A549 (cell line): ENCODE results near the gene DNMT3A. TPM values are rescaled to one million over a fixed set of nuclear protein-coding genes. Genes with fewer than 3 reads are reported as not detected.

Experiments
- ATAC-seq, 2 experiments: fragments of 200-7000 bp in 1 of 2; fragments of >200 bp in 1 of 2; cut with Nextera tagmentation in 1 of 2; cut with Tn5 transposase in 1 of 2; 3 replicates each; pipeline versions ENCODE4 v1.8.0 to v1.9.1; 2018 to 2020; ENCODE audit warnings: mild to moderate bottlenecking in 1 of 2, moderate library complexity in 1 of 2
- CTCF ChIA-PET: fragments of 300-600 bp; sonication (Branson Sonifier 250); formaldehyde crosslinking; extraction: SDS; loops from one replicate; lab custom pipeline; 2021; ENCODE audit warnings: antibody characterized with exemption, inconsistent platforms; lab: Yijun Ruan, JAX
- POLR2A ChIA-PET: fragments of 350-600 bp; formaldehyde crosslinking; extraction: SDS; loops from one replicate; lab custom pipeline; 2021; ENCODE audit warnings: antibody characterized with exemption, inconsistent platforms; lab: Yijun Ruan, JAX
- DNase-seq, 2 experiments: peaks; one replicate each; pipeline versions ENCODE4 v3.0.0 to v3.0.0-alpha.2; 2011 to 2016; ENCODE audit warnings: low read depth in 1 of 2, low spot score in 1 of 2
- FAIRE-seq: peaks from 2 replicates; lab custom pipeline; 2011; peaks lifted over from hg19 to GRCh38; lab: Jason Lieb, UNC
- H3K27ac ChIP-seq, 2 experiments: fragments of >200 bp; sonication (Bioruptor Twin); formaldehyde crosslinking; 3 replicates each; pipeline ENCODE4 v1.5.1; 2016 to 2017
- H3K4me1 ChIP-seq: fragments of >200 bp; sonication (Bioruptor Twin); formaldehyde crosslinking; 3 replicates; pipeline ENCODE4 v1.6.1; 2016
- H3K4me2 ChIP-seq: fragments of >200 bp; sonication (Bioruptor Twin); formaldehyde crosslinking; 3 replicates; pipeline ENCODE4 v1.6.1; 2016
- H3K4me3 ChIP-seq: fragments of >200 bp; sonication (Bioruptor Twin); formaldehyde crosslinking; 3 replicates; pipeline ENCODE4 v1.5.1; 2016
- H3K9me3 ChIP-seq: fragments of >200 bp; sonication (Bioruptor Twin); formaldehyde crosslinking; 3 replicates; pipeline ENCODE4 v1.6.1; 2016
- ATOH8 ChIP-seq: fragments of 250-450 bp; sonication (Bioruptor Pico); IDR thresholded peaks from 2 replicates; pipeline ENCODE4 v1.5.0; 2020; ENCODE audit warnings: low read depth, mild to moderate bottlenecking, moderate library complexity
- BCL3 ChIP-seq: fragments of >200 bp; sonication (Bioruptor Twin); formaldehyde crosslinking; IDR thresholded peaks from 3 replicates; pipeline ENCODE4 v1.6.1; 2016
- CEBPB ChIP-seq, 2 experiments: fragments of >200 bp in 1 of 2; sonication (Bioruptor Twin) in 1 of 2; formaldehyde crosslinking in 1 of 2; IDR thresholded peaks; 2 replicates each; pipeline ENCODE4 v1.6.1; 2012 to 2016
- CHD2 ChIP-seq: fragments of 150-350 bp; IDR thresholded peaks from 2 replicates; pipeline ENCODE4 v1.6.1; 2014; ENCODE audit warnings: low read length; ENCODE audit not compliant: partially characterized antibody
- CTCF ChIP-seq: fragments of >200 bp; sonication (Bioruptor Twin); formaldehyde crosslinking; IDR thresholded peaks from 3 replicates; pipeline ENCODE4 v1.5.1; 2016
- EHMT2 ChIP-seq: fragments of 200-600 bp; sonication (generic); IDR thresholded peaks from 2 replicates; pipeline ENCODE4 v1.6.1; 2016; ENCODE audit warnings: antibody characterized with exemption, low read depth, mild to moderate bottlenecking, moderate library complexity
- ELK1 ChIP-seq: fragments of 150-350 bp; IDR thresholded peaks from 2 replicates; pipeline ENCODE4 v1.6.1; 2014; ENCODE audit warnings: low read depth, mild to moderate bottlenecking, low read length
- EP300 ChIP-seq, 2 experiments: fragments of >200 bp; sonication (Bioruptor Twin); formaldehyde crosslinking; IDR thresholded peaks; 2 replicates in 1 of 2; 3 replicates in 1 of 2; pipeline ENCODE4 v1.6.1; 2016 to 2017
- FOSB ChIP-seq: fragments of 250-450 bp; sonication (Bioruptor Pico); IDR thresholded peaks from 2 replicates; pipeline ENCODE4 v1.5.0; 2020; ENCODE audit warnings: mild to moderate bottlenecking, moderate library complexity
- FOSL2 ChIP-seq, 2 experiments: fragments of 450-650 bp in 1 of 2; fragments of >200 bp in 1 of 2; sonication (Bioruptor Twin) in 1 of 2; formaldehyde crosslinking; IDR thresholded peaks; 2 replicates each; pipeline versions ENCODE4 v1.5.0 to v1.6.1; 2016 to 2020; ENCODE audit warnings: mild to moderate bottlenecking in 1 of 2, moderate library complexity in 1 of 2
- HMGXB4 ChIP-seq: fragments of 250-450 bp; sonication (Bioruptor Pico); IDR thresholded peaks from 2 replicates; pipeline ENCODE4 v1.5.0; 2021; ENCODE audit warnings: mild to moderate bottlenecking, moderate library complexity, borderline replicate concordance
- HOXB5 ChIP-seq: fragments of 250-450 bp; sonication (Bioruptor Pico); IDR thresholded peaks from 2 replicates; pipeline ENCODE4 v1.5.0; 2020; ENCODE audit warnings: mild to moderate bottlenecking, moderate library complexity
- JUN ChIP-seq, 2 experiments: fragments of >200 bp; sonication (Bioruptor Twin); formaldehyde crosslinking; IDR thresholded peaks; 2 replicates in 1 of 2; 3 replicates in 1 of 2; pipeline ENCODE4 v1.6.1; 2016 to 2017
- KDM1A ChIP-seq: fragments of 200-600 bp; sonication (generic); IDR thresholded peaks from 2 replicates; pipeline ENCODE4 v1.6.1; 2016; ENCODE audit warnings: low read depth, mild to moderate bottlenecking
- MAFK ChIP-seq: fragments of 450-650 bp; IDR thresholded peaks from 2 replicates; pipeline ENCODE4 v1.6.1; 2014; ENCODE audit not compliant: partially characterized antibody
- MAX ChIP-seq: IDR thresholded peaks from 2 replicates; pipeline ENCODE4 v1.6.1; 2012
- PBX3 ChIP-seq: IDR thresholded peaks from 2 replicates; pipeline ENCODE4 v1.6.1; 2012
- RCOR1 ChIP-seq: fragments of 150-350 bp; IDR thresholded peaks from 2 replicates; pipeline ENCODE4 v1.6.1; 2014; ENCODE audit warnings: antibody characterized with exemption, low read length, low read depth
- REST ChIP-seq: fragments of 200-600 bp; sonication (generic); IDR thresholded peaks from 2 replicates; pipeline ENCODE4 v1.6.1; 2016; ENCODE audit warnings: antibody characterized with exemption, mild to moderate bottlenecking, moderate library complexity
- RNF2 ChIP-seq: fragments of 200-600 bp; sonication (generic); IDR thresholded peaks from 2 replicates; pipeline ENCODE4 v1.6.1; 2016; ENCODE audit warnings: low read depth, mild to moderate bottlenecking, antibody characterized with exemption, moderate library complexity, borderline replicate concordance
- SMC3 ChIP-seq: fragments of >200 bp; sonication (Bioruptor Twin); formaldehyde crosslinking; IDR thresholded peaks from 3 replicates; pipeline ENCODE4 v1.6.1; 2018; ENCODE audit warnings: inconsistent platforms
- TFCP2L1 ChIP-seq: fragments of 250-450 bp; sonication (Bioruptor Pico); IDR thresholded peaks from 2 replicates; pipeline ENCODE4 v1.5.0; 2021; ENCODE audit warnings: mild to moderate bottlenecking
- ZC3H11A ChIP-seq: fragments of 450-650 bp; IDR thresholded peaks from 2 replicates; pipeline ENCODE4 v1.6.1; 2014; ENCODE audit warnings: antibody characterized with exemption, mild to moderate bottlenecking
- ZFP36 ChIP-seq: fragments of 450-650 bp; IDR thresholded peaks from 2 replicates; pipeline ENCODE4 v1.6.1; 2014; ENCODE audit warnings: borderline replicate concordance; ENCODE audit not compliant: partially characterized antibody
- ZNF302 ChIP-seq: fragments of 250-450 bp; sonication (Bioruptor Pico); IDR thresholded peaks from 2 replicates; pipeline ENCODE4 v1.9.0; 2021; ENCODE audit warnings: inconsistent platforms, mild to moderate bottlenecking, moderate library complexity
- WGBS: methylation state at CpG from one replicate; pipeline ENCODE4 v1.1.6; 2017; ENCODE audit errors: missing lambda C conversion rate; 5-methylcytosine and 5-hydroxymethylcytosine counted together
- polyA plus RNA-seq, 4 experiments: library from polyadenylated mRNA; depleted of rRNA in 3 of 4; stranded (reverse); fragments of >200 nt; fragmentation: RNase III in 1 of 4; extraction: RNeasy Plus Mini Kit Qiagen cat#74134 plus additional on column Dnase treatment in 1 of 4; gene quantifications; 2 replicates in 3 of 4; 3 replicates in 1 of 4; pipeline ENCODE4 v1.2.3, GENCODE V29; 2011 to 2017

Gene DNMT3A
- polyA plus RNA-seq, 2 of the 4 experiments (the other 2 are of a cell fraction), result 4.4 to 11.9 TPM

GRCh38 chr2:25219621-25220020 lies 122.1 kb downstream of the DNMT3A start:
- Histone ChIP-seq H3K4me1 (no peaks in the 10 kb centered on the region), H3K4me2 (no peak overlapping the region), H3K9me3 (no peaks in the 10 kb centered on the region), H3K4me3 (no peak overlapping the region), H3K27ac (no peak overlapping the region)
- ChIA-PET POLR2A (interaction anchor here (0.6 kb wide), 1 partner anchor 901 kb away, joined by 5 read pairs; no protein-coding TSS in a partner anchor), CTCF (interaction anchor here (0.7 to 7.8 kb wide), 5 partner anchors 10 to 244 kb away, joined by 3 to 52 read pairs (median 4); no protein-coding TSS in a partner anchor)
- 65% methylated on average over 2 of the region's 3 CpGs for WGBS
- FAIRE-seq (no peak), ATAC-seq (no peak), DNase-seq (no peak)
- TF ChIP-seq ATOH8 (CRISPR knock-in tag) (no peak), TFCP2L1 (CRISPR knock-in tag) (no peak), ZFP36 (no peak), KDM1A (no peak), SMC3 (no peak), ZNF302 (CRISPR knock-in tag) (no peak), EP300 (IDR thresholded peaks at IDR 0.05) (no peak), FOSL2 (IDR thresholded peaks at IDR 0.05) (no peak), FOSL2 (CRISPR knock-in tag; IDR thresholded peaks at IDR 0.05) (no peak), PBX3 (no peak), MAFK (no peak), RNF2 (no peak), CHD2 (no peak), ELK1 (no peak), ZC3H11A (no peak), JUN (IDR thresholded peaks at IDR 0.05) (no peak), RCOR1 (no peak), HOXB5 (CRISPR knock-in tag) (no peak), CEBPB (IDR thresholded peaks at IDR 0.05) (no peak)

GRCh38 chr2:25218100-25218499 lies 123.6 kb downstream of the DNMT3A start:
- WGBS, result 68% methylated on average over 3 of the region's 3 CpGs
- Histone ChIP-seq H3K27ac (no peak overlapping the region), H3K4me3 (no peak overlapping the region), H3K4me2 (no peak overlapping the region), H3K9me3 (no peaks in the 10 kb centered on the region), H3K4me1 (no peaks in the 10 kb centered on the region)
- FAIRE-seq, result no peak
- POLR2A ChIA-PET, result interaction anchor here (0.6 kb wide), 1 partner anchor 12 kb away, joined by 5 read pairs; no protein-coding TSS in a partner anchor
- DNase-seq, result no peak
- CTCF ChIA-PET, result interaction anchor here (0.7 to 7.8 kb wide), 4 partner anchors 12 to 447 kb away, joined by 3 to 52 read pairs (median 5); no protein-coding TSS in a partner anchor
- no peak for ATAC-seq
- TF ChIP-seq EHMT2 (no peak), BCL3 (no peak), CTCF (no peak), FOSB (CRISPR knock-in tag) (no peak), MAX (no peak), REST (no peak), HMGXB4 (no peak), JUN (IDR thresholded peaks at IDR 0.05) (no peak)
